Astrocyte of the spinal cord (primary cell): ENCODE results near the gene CDHR2.

Experiments used
- DNase-seq: peaks from one replicate; pipeline ENCODE4 v3.0.0; 2011; ENCODE audit warnings: low read depth, low spot score
- H3K4me3 ChIP-seq: 2 replicates; pipeline ENCODE4 v1.5.1; 2011; ENCODE audit warnings: low read depth, mild to moderate bottlenecking, low read length, moderate library complexity
- CTCF ChIP-seq: IDR thresholded peaks from 2 replicates; pipeline ENCODE4 v1.5.1; 2012; ENCODE audit warnings: low read depth, mild to moderate bottlenecking, low read length, inconsistent platforms
- in situ Hi-C: cut with HindIII; loops from 2 replicates; pipeline ENCODE4 v1.10.0; 2017; ENCODE audit warnings: low sequenced_read_pairs

CDHR2 gene

GRCh38 chr5:176553260-176554085 lies 4.3 kb downstream of the CDHR2 start:
- DNase-seq = no peak
- TF ChIP-seq CTCF = no peak
- H3K4me3 ChIP-seq = no peak overlapping the region
- in situ Hi-C loops = no loop called here

DNA sequence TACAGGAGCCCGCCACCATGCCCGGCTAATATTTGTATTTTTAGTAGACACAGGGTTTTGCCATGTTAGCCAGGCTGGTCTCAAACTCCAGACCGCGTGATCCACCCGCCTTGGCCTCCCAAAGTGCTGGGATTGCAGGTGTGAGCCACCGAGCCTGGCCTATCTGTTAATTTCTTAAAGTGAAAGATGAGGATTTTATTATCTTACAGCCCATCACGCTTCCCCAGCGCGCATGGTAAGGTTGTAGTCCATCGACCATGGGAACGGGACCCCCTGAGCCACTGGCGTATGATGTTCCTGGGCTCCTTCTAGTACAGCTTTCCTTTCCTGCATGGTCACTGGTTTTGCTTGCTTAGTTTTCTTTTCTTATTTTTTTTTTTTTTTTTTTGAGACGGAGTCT lies 8.7 kb downstream of the CDHR2 start:
- in situ Hi-C loops = no loop called here
- H3K4me3 ChIP-seq = no peak overlapping the region
- no peak for DNase-seq
- TF ChIP-seq CTCF = no peak

GRCh38 chr5:176559683-176560082 lies 10.5 kb downstream of the CDHR2 start:
- in situ Hi-C loops = no loop called here
- no peak overlapping the region for H3K4me3 ChIP-seq
- TF ChIP-seq CTCF = no peak
- no peak for DNase-seq

DNA sequence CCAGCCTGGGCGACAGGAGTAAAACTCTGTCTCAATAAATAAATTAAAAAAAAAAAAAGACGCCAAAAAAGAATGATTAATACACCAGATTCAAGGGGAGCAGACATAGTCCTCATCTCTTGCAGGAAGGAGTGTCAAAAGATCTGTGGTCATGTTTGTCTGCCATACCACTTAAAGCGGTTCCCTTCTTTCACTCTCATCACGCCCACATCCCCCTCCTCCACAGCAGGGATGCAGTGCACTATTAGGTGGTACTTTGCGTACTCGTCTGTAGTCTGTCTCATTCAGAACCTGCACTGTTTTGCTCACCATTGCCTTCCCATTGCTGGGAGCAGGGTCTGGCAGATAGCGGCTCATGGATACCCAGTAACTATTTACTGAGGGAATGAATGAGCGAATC lies 11.2 kb downstream of the CDHR2 start:
- no peak for TF ChIP-seq CTCF
- H3K4me3 ChIP-seq = no peak overlapping the region
- in situ Hi-C loops = no loop called here
- no peak for DNase-seq

- no peak overlapping the region for H3K4me3 ChIP-seq
- in situ Hi-C loops = no loop called here
Observed at GRCh38 chr5:176561259-176561658, 12.1 kb downstream of the CDHR2 start.

GRCh38 chr5:176562189-176562588 lies 13.0 kb downstream of the CDHR2 start:
- in situ Hi-C loops = no loop called here
- no peak overlapping the region for H3K4me3 ChIP-seq
- no peak for DNase-seq
- TF ChIP-seq CTCF = no peak

More at GRCh38 chr5:176561259-176561658, 12.1 kb downstream of the CDHR2 start:
- no peak for TF ChIP-seq CTCF
- DNase-seq = no peak
